ENCODE data around the gene VPS13D. TPM values are rescaled to one million over a fixed set of nuclear protein-coding genes. Genes with fewer than 3 reads are reported as not detected.

The VPS13D gene
- polyA plus RNA-seq, 1 experiment: 22.3 TPM

- no peak for DNase-seq (ENCODE audit: low read depth)
- Histone ChIP-seq H3K27me3 (ENCODE audit: control insufficient read depth, insufficient read depth, low read length) (no peaks in the 10 kb centered on the region), H3K4me3 (ENCODE audit: low read depth, low read length) (no peak overlapping the region), H3K36me3 (ENCODE audit: control insufficient read depth, insufficient read depth, low read length) (peaks cover 10% of the 10 kb centered on the region)
- ChIA-PET POLR2A (no interaction called here), CTCF (interaction anchor here (0.6 to 1.7 kb wide), 4 partner anchors 13 to 119 kb away, joined by 3 to 4 read pairs (median 3); no protein-coding TSS in a partner anchor)
- peak; percentile 35; the same call in 1 of the 2 replicates for TF ChIP-seq CTCF (IDR thresholded peaks at IDR 0.05; ENCODE audit: insufficient read depth, low read depth, low read length)
Measured at GRCh38 chr1:12244078-12244477, 14.2 kb downstream of the VPS13D start.

- TF ChIP-seq CTCF (IDR thresholded peaks at IDR 0.05; ENCODE audit: insufficient read depth, low read depth, low read length): no peak
- Histone ChIP-seq H3K4me3 (ENCODE audit: low read depth, low read length) (no peak overlapping the region), H3K27me3 (ENCODE audit: control insufficient read depth, insufficient read depth, low read length) (no peaks in the 10 kb centered on the region), H3K36me3 (ENCODE audit: control insufficient read depth, insufficient read depth, low read length) (peaks cover 11% of the 10 kb centered on the region)
- no peak for DNase-seq (ENCODE audit: low read depth)
- POLR2A ChIA-PET: no interaction called here
- CTCF ChIA-PET: interaction anchor here (0.7 to 1.7 kb wide), 3 partner anchors 13 to 120 kb away, joined by 3 to 4 read pairs (median 3); no protein-coding TSS in a partner anchor
Measured at GRCh38 chr1:12244585-12244984, 14.8 kb downstream of the VPS13D start.

- no peak for DNase-seq (ENCODE audit: low read depth)
- CTCF ChIA-PET: interaction anchor here (0.7 kb wide), 1 partner anchor 11 kb away, joined by 3 read pairs; no protein-coding TSS in a partner anchor
- Histone ChIP-seq H3K36me3 (ENCODE audit: control insufficient read depth, insufficient read depth, low read length) (peaks cover 13% of the 10 kb centered on the region), H3K4me3 (ENCODE audit: low read depth, low read length) (no peak overlapping the region), H3K27me3 (ENCODE audit: control insufficient read depth, insufficient read depth, low read length) (no peaks in the 10 kb centered on the region)
- POLR2A ChIA-PET: no interaction called here
- TF ChIP-seq CTCF (IDR thresholded peaks at IDR 0.05; ENCODE audit: insufficient read depth, low read depth, low read length): no peak
Measured at GRCh38 chr1:12245116-12245515, 15.3 kb downstream of the VPS13D start.

GRCh38 chr1:12245733-12246132, 15.9 kb downstream of the VPS13D start:
- POLR2A ChIA-PET: no interaction called here
- CTCF ChIA-PET: interaction anchor here (0.7 kb wide), 1 partner anchor 11 kb away, joined by 3 read pairs; no protein-coding TSS in a partner anchor
- no peaks in the 10 kb centered on the region for H3K27me3 ChIP-seq (ENCODE audit: control insufficient read depth, insufficient read depth, low read length)
- H3K4me3 ChIP-seq (ENCODE audit: low read depth, low read length): no peak overlapping the region
- peaks cover 13% of the 10 kb centered on the region for H3K36me3 ChIP-seq (ENCODE audit: control insufficient read depth, insufficient read depth, low read length)
- no peak for DNase-seq (ENCODE audit: low read depth)
- TF ChIP-seq CTCF (IDR thresholded peaks at IDR 0.05; ENCODE audit: insufficient read depth, low read depth, low read length): no peak

GRCh38 chr1:12246584-12246983, 16.8 kb downstream of the VPS13D start:
- DNase-seq (ENCODE audit: low read depth): no peak
- peaks cover 15% of the 10 kb centered on the region for H3K36me3 ChIP-seq (ENCODE audit: control insufficient read depth, insufficient read depth, low read length)
- H3K4me3 ChIP-seq (ENCODE audit: low read depth, low read length): no peak overlapping the region
- CTCF ChIA-PET: no interaction called here
- H3K27me3 ChIP-seq (ENCODE audit: control insufficient read depth, insufficient read depth, low read length): no peaks in the 10 kb centered on the region
- no peak for TF ChIP-seq CTCF (IDR thresholded peaks at IDR 0.05; ENCODE audit: insufficient read depth, low read depth, low read length)
- POLR2A ChIA-PET: no interaction called here
